ENCODE results near the gene SLC16A8.
A peak's percentile ranks its signal among the peaks of the same experiment; 100 is the strongest.
"Not testable (repeated sequence)": the region's sequence is repeated elsewhere in the genome, so short reads cannot be mapped to it uniquely, and the experiment has no call there.

SLC16A8 gene, protein sequence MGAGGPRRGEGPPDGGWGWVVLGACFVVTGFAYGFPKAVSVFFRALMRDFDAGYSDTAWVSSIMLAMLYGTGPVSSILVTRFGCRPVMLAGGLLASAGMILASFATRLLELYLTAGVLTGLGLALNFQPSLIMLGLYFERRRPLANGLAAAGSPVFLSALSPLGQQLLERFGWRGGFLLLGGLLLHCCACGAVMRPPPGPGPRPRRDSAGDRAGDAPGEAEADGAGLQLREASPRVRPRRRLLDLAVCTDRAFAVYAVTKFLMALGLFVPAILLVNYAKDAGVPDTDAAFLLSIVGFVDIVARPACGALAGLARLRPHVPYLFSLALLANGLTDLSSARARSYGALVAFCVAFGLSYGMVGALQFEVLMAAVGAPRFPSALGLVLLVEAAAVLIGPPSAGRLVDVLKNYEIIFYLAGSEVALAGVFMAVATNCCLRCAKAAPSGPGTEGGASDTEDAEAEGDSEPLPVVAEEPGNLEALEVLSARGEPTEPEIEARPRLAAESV

DNA sequence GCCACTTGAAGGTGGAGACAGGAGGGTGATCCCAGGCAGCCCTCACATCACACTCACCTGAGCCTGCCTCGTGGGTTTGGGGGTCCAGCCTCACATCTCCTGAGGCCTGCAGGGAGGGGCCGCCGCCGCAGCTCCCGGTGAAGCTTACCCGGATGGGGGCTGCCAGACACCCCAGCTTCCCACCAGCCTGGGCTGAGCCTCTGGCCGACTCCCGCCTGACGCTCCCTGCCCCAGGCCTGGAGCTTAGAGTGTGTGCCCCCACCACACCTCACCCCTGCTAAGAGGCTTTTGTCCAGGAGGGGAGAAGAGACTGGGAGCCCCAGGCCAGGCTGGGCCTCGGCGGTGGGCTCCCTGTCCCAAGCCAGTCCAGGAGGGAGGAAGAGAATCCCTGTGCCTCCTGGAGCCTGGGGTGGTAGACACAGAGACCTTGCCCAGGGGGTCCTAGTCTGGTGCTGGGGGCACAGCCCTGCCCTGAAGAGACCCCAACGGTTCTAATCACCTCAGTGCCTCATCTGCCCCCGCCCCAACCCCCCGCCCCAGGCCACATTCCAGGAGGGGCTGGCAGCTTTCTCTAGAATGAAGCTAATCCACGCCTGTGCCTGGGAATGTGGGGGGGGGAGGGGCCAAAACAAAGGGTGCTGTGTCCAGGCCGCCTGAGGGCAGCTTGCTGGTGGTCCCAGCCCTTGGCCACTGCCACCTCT lies at the start of gene SLC16A8:
Gene SLC16A8, minus strand, starts transcription at position 254 of the 701 bp plus-strand sequence. CDS start 1,311 bp downstream, outside the sequence.
- DNase-seq = no peak

DNA sequence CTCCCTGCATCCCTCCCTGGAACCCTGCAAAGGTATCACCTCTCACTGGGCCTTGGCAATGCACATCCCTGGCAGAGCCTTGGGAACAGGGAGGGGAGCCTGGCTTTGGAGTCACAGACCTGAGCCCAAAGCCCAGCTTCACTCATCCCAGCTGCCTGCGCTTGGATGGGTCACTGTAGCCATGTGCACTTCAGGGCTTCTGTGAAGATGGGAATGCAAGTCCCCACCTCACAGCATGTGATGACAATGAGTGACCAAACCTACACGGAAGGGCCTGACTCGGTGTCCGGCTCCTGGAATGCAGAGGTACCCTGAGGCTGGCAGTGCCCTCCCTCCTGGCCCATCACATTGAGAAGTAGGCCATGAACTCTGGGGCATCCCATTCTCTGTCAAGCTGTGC lies 49.3 kb upstream of the SLC16A8 start:
- no peak for DNase-seq

DNA sequence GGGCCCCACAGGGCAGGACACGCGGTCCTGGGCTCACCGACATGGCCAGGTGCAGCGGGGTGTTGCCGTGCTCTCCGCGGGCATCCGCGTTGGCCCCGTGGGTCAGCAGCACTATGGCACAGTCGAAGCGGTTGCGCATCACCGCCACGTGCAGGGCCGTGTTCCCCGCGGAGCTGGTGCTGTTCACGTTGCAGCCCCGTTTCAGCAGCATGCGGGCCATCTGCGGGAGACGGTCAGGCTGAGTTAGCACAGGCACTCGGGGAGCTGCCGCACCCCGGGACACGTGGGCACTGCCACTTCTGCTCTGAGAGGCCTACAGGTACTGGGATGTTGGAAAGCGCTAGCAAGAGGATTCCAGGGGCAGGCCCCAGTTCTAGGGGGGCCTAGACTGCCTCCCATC lies 48.8 kb upstream of the SLC16A8 start:
- no peak for DNase-seq

DNA sequence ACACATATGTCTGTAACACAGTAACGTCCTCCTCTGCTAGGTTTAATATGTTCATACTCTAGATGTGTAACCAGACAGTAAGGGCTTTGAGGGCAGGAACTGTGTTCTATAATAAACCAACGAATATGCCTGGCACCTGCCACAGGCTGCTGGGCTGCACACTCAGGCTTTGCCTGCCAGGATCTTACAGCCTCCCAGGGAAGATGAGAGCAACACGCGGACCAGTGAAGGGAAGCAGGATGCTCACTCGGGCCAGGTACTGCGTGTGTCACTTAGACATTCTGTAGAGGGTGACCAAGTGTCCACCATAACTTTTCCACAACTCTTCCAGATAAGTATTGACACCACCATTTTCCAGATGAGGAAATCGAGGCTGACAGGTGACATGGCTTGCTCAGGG lies 48.2 kb upstream of the SLC16A8 start:
- DNase-seq = no peak

DNA sequence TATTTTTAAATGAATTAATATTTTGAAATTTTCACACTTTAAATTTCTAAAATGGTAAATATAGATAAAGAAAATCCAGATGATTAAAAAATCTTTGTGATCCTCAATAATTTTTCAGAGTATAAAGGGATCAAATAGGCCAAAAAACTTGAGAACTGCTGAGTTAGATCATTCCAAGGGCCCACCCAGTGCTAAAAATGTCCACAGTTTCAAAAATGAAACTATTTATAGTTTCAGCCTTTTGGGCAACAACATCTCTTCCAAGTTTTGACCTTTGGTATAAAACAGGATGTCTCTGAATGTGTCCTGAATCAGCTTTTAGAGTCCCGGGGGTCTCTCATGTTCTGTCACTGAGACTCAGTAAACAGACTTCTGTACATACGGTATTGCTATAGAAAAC lies 47.4 kb upstream of the SLC16A8 start:
- no peak for DNase-seq

DNA sequence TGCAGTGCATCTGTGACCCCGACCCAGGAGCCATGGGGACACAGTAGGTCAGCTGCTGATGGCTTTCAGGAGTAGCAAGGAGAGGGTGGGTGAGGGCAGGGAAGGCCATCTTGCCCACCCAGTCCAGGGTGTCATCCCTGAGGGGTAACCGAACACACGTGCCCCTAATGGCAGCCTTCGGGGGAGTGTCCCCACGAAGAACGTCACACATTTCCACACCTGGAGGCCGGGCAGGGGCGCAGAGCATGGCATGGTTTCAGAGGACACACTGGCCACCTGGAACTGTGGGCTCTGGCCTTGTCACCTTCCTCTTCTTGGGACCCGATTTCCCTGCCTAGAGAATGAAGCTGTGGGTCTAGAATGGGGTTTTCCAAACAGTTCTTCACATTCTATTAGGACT lies 45.9 kb upstream of the SLC16A8 start:
- DNase-seq = no peak

DNA sequence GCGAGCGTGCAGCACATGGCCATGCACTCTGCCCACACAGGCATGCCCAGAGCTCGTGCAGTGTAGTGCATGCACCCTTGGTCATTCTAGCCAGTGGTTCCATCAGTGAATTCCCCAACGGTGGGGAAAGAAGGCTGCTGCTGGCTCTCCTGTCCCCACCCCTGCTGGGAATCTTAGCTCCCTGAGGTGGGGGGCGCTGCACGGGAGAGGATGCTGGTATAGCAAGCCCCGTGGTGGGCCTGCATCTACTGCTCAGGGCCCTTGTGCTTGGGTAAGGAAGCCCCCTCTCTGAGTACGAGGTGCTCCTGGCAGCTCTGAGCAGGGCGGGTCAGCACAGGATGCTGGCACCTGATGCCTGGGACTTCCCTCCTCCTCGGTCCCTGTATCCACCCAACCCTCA lies 45.0 kb upstream of the SLC16A8 start:
- no peak for DNase-seq

DNA sequence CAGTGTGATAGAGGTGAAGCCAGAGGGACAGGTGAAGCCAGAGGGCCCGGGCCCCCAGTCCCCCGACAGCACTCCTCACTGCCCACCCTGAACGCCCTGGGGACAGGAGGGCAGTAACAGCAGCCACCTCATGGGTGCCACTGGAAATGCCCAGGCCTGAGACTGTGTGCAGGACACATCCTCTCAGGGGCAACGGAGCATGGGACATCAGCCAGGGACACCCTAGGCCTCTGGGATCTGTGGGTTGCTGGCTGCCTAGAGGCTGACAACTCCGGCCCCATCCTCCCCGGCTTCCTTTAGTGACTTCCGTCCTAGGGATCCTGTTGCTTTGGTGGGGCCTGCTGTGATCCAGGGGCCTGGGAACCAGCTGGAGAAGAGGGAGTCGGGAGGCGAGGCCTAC lies 43.9 kb upstream of the SLC16A8 start:
- DNase-seq = no peak

DNA sequence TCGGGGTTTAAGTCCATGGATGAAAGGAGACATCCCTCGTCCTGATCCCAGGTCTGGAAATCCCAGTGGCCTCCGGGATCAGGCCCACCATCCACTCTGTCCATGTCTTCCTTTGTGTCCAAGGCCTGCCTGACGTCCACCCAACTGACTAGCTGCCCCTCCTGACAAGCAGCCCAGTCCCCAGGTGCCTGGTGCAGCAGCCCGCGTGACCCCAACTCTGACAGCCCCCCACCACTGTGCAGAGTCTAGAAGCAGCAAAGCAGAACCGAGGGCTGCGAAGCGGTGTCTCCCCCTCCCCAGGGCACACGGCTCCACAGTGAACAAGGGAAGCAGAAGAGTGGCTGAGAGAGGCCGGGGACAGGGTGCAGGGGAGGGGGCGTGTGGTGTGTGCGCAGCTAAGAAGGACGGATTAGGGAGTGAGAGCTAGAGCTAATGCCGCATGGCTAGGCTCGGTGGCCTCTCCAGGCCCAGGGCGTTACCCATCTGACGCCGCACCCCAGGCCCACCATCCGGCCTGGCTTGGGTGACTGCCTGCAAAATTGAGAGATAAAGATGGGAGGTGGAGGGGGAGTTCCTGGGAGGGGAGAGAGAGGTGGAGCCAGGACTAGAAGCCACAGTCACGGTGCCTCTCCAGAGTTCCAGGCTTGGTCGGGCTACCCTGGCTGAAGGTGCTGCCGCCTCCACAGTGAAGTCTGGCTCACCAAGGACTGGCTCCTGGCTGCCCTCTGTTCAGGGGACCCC lies 43.1 kb upstream of the SLC16A8 start:
- no peak for DNase-seq

DNA sequence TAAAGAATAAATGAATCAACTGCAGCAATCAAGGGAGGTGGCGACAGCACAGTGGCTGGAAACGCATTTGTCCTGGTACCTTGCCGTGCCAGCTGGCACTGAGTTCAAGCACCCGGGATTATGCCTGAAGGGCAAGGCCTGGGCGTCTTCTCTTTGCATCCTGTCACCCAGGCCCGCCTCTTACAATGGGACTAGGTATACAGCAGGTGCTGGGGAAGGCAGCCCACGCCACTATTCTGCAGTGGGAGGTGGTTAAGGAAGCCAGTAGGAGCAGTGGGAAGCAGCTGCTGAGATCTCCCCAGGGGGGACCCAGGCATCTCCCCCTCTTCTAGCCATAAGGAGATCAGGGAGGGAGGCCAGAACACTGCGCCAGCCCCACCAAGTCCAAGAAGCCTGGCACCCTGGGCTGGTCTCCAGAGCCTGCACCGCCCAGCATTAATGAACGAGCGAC lies 41.8 kb upstream of the SLC16A8 start:
- DNase-seq = no peak

DNA sequence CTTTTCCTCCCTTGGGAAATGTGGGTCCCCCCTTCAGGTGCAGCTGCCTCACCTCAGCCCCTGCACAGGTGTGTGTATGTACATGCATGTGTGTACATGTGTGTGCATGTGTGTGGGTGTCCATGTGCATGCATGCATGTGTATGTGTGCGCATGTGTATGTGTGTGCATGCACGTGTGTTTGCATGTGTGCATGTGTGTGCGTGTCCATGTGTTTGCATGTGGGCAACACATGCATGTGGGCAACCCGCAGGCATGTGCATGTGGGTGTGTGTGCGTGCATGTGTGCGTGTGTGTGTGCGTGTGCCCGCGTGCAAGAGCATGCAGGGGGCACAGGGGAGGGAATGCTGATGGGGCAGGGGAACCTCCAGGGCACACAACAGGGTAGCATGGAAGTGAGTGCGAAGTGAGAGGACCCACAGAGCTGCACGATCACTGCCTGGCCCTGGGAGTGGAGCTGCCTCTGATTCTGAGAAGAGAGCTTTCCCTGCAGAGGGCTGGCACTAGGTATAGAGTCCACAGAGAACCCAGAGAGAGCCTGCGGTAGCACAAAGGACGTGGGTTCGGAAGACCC lies 41.1 kb upstream of the SLC16A8 start:
- no peak for DNase-seq

DNA sequence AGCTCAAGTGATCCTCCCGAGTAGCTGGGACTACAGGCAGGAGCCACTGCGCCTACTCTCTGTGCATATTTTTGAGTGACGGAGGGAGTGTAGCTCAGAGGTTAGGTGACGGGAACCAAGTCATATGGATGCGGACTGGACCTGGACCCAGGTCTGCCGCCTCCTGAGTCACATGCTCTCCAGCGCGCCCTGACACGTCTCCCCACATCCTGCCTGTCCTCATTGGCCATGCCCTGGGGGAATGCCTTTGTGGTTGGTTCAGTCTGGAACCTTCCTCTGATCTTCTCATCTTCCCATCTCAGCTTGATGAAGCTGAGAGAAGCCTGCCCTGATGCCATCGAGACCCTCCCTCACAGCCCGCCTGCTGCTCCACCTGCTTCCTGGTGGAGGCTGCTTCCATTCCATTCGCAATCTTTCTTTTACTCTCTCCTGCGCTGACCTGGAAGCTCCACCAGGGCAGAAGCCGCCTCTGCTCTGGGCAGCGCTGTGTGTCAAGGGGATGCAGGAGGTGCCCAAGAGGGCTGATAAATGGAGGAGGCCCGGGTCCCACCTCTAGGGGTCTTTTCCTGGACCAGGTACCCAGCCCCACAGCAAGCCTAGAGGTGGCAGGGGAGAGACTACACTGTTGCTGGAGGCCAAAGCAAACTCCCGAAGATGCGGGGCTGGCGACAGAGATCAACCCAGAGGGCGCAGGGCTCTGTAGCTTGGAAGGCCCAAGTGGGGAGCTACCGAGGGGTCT lies 40.4 kb upstream of the SLC16A8 start:
- DNase-seq = no peak

DNA sequence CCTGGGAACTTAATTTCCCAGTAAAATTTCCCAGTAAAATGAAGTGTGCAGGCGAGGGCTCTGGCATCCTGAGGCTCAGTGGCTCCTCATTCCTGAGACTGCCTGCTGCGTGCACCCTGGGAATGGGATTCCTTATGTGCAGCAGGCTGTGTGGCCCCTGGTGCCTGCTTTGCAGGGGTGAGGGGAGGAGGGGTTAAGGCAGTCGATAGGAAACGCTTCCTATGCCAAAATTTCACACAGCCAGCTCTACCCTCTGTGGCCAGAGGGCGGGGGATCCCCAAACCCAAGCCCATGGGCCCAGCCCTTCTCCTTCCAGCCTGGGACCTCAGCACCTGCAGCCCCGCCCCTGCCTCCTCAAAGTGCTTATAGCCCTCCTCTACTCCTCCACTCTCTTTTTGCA lies 38.6 kb upstream of the SLC16A8 start:
- no peak for DNase-seq

DNA sequence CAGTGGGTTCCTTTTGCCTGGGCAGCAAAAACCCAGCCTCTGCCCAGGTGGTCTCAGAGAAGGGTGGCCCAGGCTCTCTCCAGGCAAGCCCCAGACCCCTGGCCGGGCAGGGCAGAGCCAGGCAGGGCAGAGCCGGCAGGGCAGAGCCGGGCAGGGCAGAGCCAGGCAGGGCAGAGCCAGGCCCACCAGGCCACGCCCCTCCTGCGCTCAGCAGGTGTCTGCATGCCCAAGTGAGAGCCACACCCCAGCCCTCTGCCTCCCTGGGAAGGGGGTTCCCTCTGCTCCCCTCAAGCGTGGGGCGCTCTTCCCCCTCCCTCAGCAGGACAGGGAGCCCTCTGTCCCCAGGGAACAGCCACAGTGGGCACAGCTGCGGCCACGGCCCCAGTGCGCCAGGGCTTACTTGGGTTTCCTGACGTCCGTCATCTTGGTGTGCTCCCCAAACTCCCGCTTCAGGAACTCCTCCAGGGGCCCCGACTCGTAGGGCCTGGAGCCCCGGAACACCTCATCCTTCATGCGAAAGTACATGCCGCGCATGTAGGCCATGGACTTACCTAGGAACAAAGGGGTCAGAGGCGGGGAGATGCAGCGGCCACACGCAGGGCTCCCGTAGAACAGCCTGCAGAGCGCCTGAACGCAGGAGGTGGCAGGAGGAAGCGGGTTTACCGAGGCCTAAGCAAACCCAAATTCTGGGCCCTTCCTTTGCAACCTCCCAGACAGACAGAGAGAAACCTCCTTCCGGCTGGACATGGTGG lies 36.6 kb upstream of the SLC16A8 start:
- DNase-seq = no peak

DNA sequence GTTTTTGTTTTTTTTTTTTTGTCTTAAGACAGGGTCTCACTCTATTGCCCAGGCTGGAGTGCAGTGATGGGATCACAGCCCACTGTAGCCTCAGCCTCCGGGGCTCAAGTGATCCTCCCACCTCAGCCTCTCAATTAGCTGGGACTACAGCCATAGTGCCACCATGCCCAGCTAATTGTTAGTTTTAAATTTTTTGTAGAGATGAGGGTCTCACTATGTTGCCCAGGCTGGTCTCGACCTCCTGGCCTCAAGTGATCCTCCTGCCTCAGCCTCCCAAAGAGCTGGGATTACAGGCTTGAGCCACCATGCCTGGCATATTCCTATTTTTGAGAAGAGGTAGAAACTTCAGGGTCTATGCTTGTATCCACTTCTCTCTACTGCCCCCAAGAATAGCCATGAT lies 34.8 kb upstream of the SLC16A8 start:
- not testable (repeated sequence) for DNase-seq

DNA sequence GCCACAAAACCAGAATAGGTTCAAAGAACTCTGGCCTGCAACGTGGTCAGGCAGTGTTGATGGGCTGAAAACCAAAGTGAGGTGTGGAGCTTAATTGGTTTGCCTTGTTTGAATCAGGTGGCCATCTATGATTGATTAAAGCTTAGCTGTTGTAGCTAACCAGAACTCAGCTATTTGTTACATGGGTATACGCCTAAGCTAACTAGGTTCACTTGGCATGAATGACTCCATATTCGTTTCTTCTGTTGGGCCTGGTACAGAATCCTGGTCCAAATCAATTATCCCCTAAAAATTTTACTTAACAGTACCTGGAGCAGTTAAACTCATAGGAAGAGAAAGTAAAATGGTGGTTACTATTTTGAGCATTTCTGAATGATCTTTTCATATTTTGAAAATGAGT lies 34.2 kb upstream of the SLC16A8 start:
- no peak for DNase-seq

DNA sequence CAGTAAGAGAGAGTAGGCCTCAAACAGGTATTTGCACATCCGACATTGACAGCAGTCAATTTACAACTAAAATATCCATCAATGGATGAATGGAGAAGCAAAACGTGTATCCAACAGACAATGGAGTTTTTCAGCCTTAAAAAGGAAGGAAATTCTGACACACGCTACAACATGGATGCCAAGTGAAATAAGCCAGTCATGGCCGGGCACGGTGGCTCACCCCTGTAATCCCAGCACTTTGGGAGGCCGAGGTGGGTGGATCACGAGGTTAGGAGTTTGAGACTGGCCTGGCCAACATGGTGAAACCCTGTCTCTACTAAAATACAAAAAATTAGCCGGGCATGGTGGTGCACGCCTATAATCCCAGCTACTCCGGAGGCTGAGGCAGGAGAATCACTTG lies 33.6 kb upstream of the SLC16A8 start:
- DNase-seq = not testable (repeated sequence)

DNA sequence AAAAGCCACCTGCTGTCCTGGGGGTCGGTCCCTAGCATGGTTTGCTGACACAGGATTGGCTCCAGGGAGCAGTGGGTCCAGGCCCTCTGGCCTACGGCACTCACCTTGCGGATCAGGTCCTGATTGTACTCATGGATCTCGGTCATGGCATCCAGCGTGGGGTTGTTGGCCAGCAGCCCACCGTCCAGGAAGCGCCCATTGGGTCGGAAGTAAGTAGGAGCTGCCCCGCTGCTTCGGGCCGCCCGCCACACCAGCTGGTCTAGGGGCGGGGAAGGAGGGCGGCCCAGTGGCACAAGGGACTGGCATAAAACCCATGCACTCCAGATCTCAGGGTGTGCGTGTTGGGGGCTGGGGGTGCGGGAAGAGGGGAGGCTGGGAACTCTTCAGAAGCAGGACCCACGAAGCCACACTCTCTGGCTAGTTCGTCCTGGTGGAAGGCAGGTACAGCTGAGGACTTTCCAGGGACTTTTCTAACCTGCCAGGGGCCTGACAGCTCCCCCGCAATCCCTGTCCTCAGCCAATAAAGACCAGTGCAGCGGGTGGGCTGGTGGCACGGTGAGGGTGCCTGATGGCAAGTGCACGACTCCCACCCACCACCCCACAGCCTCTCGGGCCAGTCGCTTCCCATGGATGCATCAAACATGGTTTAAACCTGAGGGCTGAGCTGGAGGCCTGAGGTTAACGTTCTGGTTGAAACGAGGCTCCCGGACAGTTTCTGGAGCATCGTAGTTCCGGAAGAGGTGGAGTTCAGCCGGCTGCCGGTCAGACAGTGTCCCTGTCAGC lies 31.6 kb upstream of the SLC16A8 start:
- no peak for DNase-seq

DNA sequence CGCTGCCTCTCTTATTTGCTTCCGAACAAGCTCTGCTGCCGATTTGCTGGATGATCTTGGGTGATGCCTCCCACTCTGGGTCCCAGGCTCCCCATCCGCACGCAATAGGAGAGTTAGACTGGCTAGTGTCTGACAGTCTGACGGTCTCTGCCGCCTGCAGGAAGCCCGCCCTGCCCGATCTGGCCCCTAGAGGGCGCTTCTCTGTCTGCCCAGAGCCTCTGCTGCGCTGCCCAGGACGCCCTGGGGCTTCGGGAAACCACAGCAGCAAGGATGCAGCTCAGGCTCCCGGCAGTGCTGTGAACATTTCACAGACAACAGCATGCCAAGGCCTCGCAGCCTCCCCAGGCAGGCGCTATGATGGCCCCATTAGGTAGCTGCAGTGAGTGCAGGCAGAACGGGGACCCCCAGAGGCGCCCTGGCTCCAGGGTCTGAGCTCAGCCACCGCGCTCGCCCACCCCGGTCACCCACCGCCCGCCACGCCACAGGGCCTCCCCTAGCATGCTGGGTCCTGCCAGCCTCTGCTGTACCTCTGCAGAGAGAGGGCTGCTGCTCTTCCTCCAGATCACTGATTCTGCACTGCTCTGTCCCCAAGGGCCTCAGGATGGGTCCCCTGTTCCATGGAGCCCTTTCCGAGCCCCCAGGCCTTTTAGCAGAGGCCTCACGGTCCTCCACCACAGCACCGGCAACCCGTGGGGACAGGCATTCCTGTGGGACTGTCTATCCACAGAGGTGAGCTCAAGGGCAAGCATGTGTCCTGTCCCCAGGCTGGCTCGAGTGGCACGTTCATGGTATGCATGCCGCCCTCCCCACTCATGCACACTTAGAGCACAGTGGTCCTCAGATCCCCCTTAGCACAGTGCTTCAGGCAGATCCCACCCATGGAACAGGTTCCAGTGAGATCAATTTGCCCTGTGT lies 30.8 kb upstream of the SLC16A8 start:
- peak; percentile 82 to 86 for DNase-seq

DNA sequence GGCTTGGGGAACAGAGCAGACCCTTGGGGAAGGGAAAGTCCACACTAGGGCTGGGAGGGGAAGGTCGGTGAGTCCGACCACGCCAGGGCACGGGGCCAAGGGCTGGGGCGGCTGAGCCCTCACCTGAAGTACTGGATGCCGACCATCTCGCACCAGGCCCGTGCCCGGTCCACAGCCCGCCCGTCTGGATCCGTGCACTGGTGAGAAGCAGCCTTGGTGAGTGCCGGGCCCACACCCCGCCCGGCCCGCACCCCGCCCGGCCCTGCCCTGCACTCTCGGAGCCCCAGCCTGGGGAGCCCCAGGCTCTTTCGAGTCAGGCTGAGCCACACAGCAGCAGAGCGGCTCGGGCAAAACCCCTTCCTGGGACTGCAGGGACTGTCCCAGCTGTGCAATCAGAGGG lies 28.4 kb upstream of the SLC16A8 start:
- no peak for DNase-seq

All from stimulated activated CD4-positive, alpha-beta T cell treated with anti-CD3 and anti-CD28 coated beads, Interleukin-2, amount 100 ng/mL, for 48 hours (primary cell).